Neural cell (in vitro differentiated cells): Measurements from ENCODE around the gene HLA-DRB5. TPM values are rescaled to one million over a fixed set of nuclear protein-coding genes. Genes with fewer than 3 reads are reported as not detected.

Source experiments
- H2AFZ ChIP-seq: fragments of 200-600, 300-800 bp; sonication (generic), shearing (Covaris generic); 2 replicates; pipeline ENCODE4 v1.6.0; 2014; ENCODE audit warnings: low read depth, mild to moderate bottlenecking, antibody characterized with exemption, low read length, moderate library complexity
- H3F3A ChIP-seq: fragments of 200-600 bp; shearing (Covaris generic); 2 replicates; pipeline ENCODE4 v1.6.1; 2016; ENCODE audit warnings: mild to moderate bottlenecking, moderate library complexity, mixed read lengths, antibody characterized with exemption, low read length; ENCODE audit not compliant: insufficient read depth, poor library complexity, severe bottlenecking
- H3K27ac ChIP-seq: fragments of 200-600, 300-800 bp; sonication (generic), shearing (Covaris generic); 2 replicates; pipeline ENCODE4 v1.5.1; 2014; ENCODE audit warnings: mild to moderate bottlenecking, low read length, moderate library complexity
- H3K27me3 ChIP-seq: fragments of 300-800, 200-600 bp; sonication (generic), shearing (Covaris generic); 2 replicates; pipeline ENCODE4 v1.6.0; 2014; ENCODE audit warnings: mild to moderate bottlenecking, low read depth, low read length, moderate library complexity; ENCODE audit not compliant: insufficient read depth
- H3K36me3 ChIP-seq: fragments of 300-800, 200-600 bp; sonication (generic), shearing (Covaris generic); 2 replicates; pipeline ENCODE4 v1.5.1; 2014; ENCODE audit warnings: mild to moderate bottlenecking, antibody characterized with exemption, low read length, moderate library complexity; ENCODE audit not compliant: insufficient read depth
- H3K4me2 ChIP-seq: fragments of 300-800, 200-600 bp; sonication (generic), shearing (Covaris generic); 2 replicates; pipeline ENCODE4 v1.6.0; 2014; ENCODE audit warnings: mild to moderate bottlenecking, low read length
- H3K4me3 ChIP-seq: fragments of 300-800, 200-600 bp; sonication (generic), shearing (Covaris generic); 2 replicates; pipeline ENCODE4 v1.5.1; 2014; ENCODE audit warnings: mild to moderate bottlenecking, low read length, moderate library complexity
- H3K79me2 ChIP-seq: fragments of 200-600 bp; shearing (Covaris generic); replicated peaks from 2 replicates; pipeline ENCODE4 v1.6.0; 2014; ENCODE audit warnings: mild to moderate bottlenecking, low read length, moderate library complexity; ENCODE audit not compliant: insufficient read depth
- H3K9ac ChIP-seq: fragments of 300-800, 200-600 bp; sonication (generic), shearing (Covaris generic); 2 replicates; pipeline ENCODE4 v1.6.1; 2016; ENCODE audit warnings: mild to moderate bottlenecking, low read length, mixed read lengths
- H3K9me2 ChIP-seq: fragments of 200-600 bp; shearing (Covaris generic); 2 replicates; pipeline ENCODE4 v1.6.1; 2016; ENCODE audit warnings: mild to moderate bottlenecking, low read length, mixed read lengths; ENCODE audit not compliant: insufficient read depth
- H3K9me3 ChIP-seq: fragments of 200-600, 300-800 bp; sonication (generic), shearing (Covaris generic); 2 replicates; pipeline ENCODE4 v1.6.1; 2016; ENCODE audit warnings: mild to moderate bottlenecking, mixed run types, low read length, moderate library complexity, mixed read lengths
- H4K20me1 ChIP-seq: fragments of 200-600 bp; shearing (Covaris generic); 2 replicates; pipeline ENCODE4 v1.6.1; 2016; ENCODE audit warnings: mild to moderate bottlenecking, mixed run types; ENCODE audit not compliant: insufficient read depth
- CTCF ChIP-seq: fragments of 450-650 bp; IDR thresholded peaks from 2 replicates; pipeline ENCODE4 v1.5.1; 2014; ENCODE audit warnings: antibody characterized with exemption, mild to moderate bottlenecking, moderate library complexity; ENCODE audit not compliant: poor library complexity, severe bottlenecking
- EP300 ChIP-seq: fragments of 450-650 bp; conservative IDR thresholded peaks from 2 replicates; pipeline ENCODE4 v1.6.1; 2014; ENCODE audit warnings: antibody characterized with exemption, mild to moderate bottlenecking, moderate library complexity; ENCODE audit not compliant: poor library complexity, severe bottlenecking
- EZH2 ChIP-seq: fragments of 200-600, 300-800 bp; shearing (Covaris generic), sonication (generic); IDR thresholded peaks from 2 replicates; pipeline ENCODE4 v1.6.1; 2014; ENCODE audit warnings: antibody characterized with exemption, low read length, borderline replicate concordance, mild to moderate bottlenecking; ENCODE audit not compliant: insufficient read depth, poor library complexity, severe bottlenecking
- MXI1 ChIP-seq: fragments of 450-650 bp; conservative IDR thresholded peaks from 2 replicates; pipeline ENCODE4 v1.6.1; 2014; ENCODE audit warnings: antibody characterized with exemption, mild to moderate bottlenecking; ENCODE audit not compliant: poor library complexity, severe bottlenecking
- POLR2AphosphoS5 ChIP-seq: IDR thresholded peaks from 2 replicates; pipeline ENCODE4 v1.6.1; 2012
- RAD21 ChIP-seq: fragments of 450-650 bp; conservative IDR thresholded peaks from 2 replicates; pipeline ENCODE4 v1.6.1; 2014; ENCODE audit warnings: antibody characterized with exemption, mild to moderate bottlenecking, moderate library complexity
- SMC3 ChIP-seq: fragments of 450-650 bp; conservative IDR thresholded peaks from 2 replicates; pipeline ENCODE4 v1.6.1; 2014; ENCODE audit warnings: antibody characterized with exemption, mild to moderate bottlenecking, moderate library complexity; ENCODE audit not compliant: poor library complexity
- TAF1 ChIP-seq: IDR thresholded peaks from 2 replicates; pipeline ENCODE4 v1.6.1; 2012; ENCODE audit warnings: low read depth
- polyA plus RNA-seq: library from polyadenylated mRNA; depleted of rRNA; stranded (reverse); fragments of >200 nt; gene quantifications from 2 replicates; pipeline ENCODE4 v1.2.3, GENCODE V29; 2014
- TF ChIP-seq, protein P1 (sequence below): IDR thresholded peaks from 2 replicates; pipeline ENCODE4 v1.6.1; 2012; ENCODE audit warnings: borderline replicate concordance

The HLA-DRB5 gene
- polyA plus RNA-seq, 1 donor from 2014 or later, result not detected

GRCh38 chr6:32576250-32576649 lies 46.2 kb upstream of the HLA-DRB5 start:
- Histone ChIP-seq H3F3A (no peaks in the 10 kb centered on the region), H3K9me2 (no peaks in the 10 kb centered on the region), H3K4me3 (no peak overlapping the region), H3K36me3 (no peaks in the 10 kb centered on the region), H3K27me3 (no peaks in the 10 kb centered on the region), H3K9me3 (no peaks in the 10 kb centered on the region), H3K27ac (no peak overlapping the region), H3K4me2 (no peak overlapping the region), H2AFZ (no peak overlapping the region), H3K9ac (no peak overlapping the region), H3K79me2 (no peaks in the 10 kb centered on the region), H4K20me1 (no peaks in the 10 kb centered on the region)
- TF ChIP-seq SMC3 (no peak), MXI1 (no peak), POLR2AphosphoS5 (no peak), TAF1 (no peak), EZH2 (no peak), EP300 (no peak), CTCF (no peak), RAD21 (no peak)
- TF ChIP-seq, protein P1, sequence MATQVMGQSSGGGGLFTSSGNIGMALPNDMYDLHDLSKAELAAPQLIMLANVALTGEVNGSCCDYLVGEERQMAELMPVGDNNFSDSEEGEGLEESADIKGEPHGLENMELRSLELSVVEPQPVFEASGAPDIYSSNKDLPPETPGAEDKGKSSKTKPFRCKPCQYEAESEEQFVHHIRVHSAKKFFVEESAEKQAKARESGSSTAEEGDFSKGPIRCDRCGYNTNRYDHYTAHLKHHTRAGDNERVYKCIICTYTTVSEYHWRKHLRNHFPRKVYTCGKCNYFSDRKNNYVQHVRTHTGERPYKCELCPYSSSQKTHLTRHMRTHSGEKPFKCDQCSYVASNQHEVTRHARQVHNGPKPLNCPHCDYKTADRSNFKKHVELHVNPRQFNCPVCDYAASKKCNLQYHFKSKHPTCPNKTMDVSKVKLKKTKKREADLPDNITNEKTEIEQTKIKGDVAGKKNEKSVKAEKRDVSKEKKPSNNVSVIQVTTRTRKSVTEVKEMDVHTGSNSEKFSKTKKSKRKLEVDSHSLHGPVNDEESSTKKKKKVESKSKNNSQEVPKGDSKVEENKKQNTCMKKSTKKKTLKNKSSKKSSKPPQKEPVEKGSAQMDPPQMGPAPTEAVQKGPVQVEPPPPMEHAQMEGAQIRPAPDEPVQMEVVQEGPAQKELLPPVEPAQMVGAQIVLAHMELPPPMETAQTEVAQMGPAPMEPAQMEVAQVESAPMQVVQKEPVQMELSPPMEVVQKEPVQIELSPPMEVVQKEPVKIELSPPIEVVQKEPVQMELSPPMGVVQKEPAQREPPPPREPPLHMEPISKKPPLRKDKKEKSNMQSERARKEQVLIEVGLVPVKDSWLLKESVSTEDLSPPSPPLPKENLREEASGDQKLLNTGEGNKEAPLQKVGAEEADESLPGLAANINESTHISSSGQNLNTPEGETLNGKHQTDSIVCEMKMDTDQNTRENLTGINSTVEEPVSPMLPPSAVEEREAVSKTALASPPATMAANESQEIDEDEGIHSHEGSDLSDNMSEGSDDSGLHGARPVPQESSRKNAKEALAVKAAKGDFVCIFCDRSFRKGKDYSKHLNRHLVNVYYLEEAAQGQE, result no peak

DNA sequence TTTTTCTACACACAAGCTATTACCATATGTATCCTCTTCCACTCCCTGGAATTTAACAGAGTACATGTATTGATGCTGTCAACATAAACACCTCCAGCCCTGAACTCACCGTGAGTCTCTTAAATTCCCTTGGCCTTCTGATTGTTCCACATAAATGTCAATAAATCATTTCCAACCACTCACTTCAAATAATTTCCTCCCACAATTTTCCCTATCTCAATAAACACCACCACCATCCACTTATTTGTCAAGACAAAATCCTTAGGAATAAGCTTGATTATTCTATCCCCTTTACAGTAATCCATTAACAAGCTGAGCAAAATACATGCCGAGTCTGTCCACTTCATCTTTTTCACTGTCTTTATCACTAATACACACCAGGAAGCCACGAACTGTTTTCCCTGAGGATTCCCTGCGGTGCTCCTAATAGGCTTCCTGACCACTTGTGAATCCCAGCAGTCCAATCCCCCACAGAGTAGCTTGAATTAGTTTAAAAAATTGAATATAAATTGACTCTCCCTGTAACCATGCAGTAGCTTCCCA lies 40.3 kb upstream of the HLA-DRB5 start:
- Histone ChIP-seq H3K4me3 (no peak overlapping the region), H3K9ac (no peak overlapping the region), H3F3A (no peaks in the 10 kb centered on the region), H3K9me3 (no peaks in the 10 kb centered on the region), H2AFZ (no peak overlapping the region), H3K9me2 (no peaks in the 10 kb centered on the region), H3K27ac (no peak overlapping the region), H3K4me2 (no peak overlapping the region), H3K79me2 (no peaks in the 10 kb centered on the region), H3K27me3 (no peaks in the 10 kb centered on the region), H4K20me1 (no peaks in the 10 kb centered on the region), H3K36me3 (no peaks in the 10 kb centered on the region)
- TF ChIP-seq EP300, result no peak
- no peak for TF ChIP-seq SMC3
- TF ChIP-seq CTCF, result no peak
- no peak for TF ChIP-seq RAD21
- no peak for TF ChIP-seq POLR2AphosphoS5
- TF ChIP-seq, protein P1, result no peak
- no peak for TF ChIP-seq EZH2
- no peak for TF ChIP-seq MXI1
